NCI-H226 (cell line): Measurements from ENCODE around the gene POMT2.
A peak's percentile ranks its signal among the peaks of the same experiment; 100 is the strongest.
"Not testable (repeated sequence)": the region's sequence is repeated elsewhere in the genome, so short reads cannot be mapped to it uniquely, and the experiment has no call there.

Experiments
- DNase-seq: peaks from one replicate; pipeline ENCODE4 v3.0.0-alpha.2; 2015

The POMT2 gene, protein sequence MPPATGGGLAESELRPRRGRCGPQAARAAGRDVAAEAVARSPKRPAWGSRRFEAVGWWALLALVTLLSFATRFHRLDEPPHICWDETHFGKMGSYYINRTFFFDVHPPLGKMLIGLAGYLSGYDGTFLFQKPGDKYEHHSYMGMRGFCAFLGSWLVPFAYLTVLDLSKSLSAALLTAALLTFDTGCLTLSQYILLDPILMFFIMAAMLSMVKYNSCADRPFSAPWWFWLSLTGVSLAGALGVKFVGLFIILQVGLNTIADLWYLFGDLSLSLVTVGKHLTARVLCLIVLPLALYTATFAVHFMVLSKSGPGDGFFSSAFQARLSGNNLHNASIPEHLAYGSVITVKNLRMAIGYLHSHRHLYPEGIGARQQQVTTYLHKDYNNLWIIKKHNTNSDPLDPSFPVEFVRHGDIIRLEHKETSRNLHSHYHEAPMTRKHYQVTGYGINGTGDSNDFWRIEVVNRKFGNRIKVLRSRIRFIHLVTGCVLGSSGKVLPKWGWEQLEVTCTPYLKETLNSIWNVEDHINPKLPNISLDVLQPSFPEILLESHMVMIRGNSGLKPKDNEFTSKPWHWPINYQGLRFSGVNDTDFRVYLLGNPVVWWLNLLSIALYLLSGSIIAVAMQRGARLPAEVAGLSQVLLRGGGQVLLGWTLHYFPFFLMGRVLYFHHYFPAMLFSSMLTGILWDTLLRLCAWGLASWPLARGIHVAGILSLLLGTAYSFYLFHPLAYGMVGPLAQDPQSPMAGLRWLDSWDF

DNA sequence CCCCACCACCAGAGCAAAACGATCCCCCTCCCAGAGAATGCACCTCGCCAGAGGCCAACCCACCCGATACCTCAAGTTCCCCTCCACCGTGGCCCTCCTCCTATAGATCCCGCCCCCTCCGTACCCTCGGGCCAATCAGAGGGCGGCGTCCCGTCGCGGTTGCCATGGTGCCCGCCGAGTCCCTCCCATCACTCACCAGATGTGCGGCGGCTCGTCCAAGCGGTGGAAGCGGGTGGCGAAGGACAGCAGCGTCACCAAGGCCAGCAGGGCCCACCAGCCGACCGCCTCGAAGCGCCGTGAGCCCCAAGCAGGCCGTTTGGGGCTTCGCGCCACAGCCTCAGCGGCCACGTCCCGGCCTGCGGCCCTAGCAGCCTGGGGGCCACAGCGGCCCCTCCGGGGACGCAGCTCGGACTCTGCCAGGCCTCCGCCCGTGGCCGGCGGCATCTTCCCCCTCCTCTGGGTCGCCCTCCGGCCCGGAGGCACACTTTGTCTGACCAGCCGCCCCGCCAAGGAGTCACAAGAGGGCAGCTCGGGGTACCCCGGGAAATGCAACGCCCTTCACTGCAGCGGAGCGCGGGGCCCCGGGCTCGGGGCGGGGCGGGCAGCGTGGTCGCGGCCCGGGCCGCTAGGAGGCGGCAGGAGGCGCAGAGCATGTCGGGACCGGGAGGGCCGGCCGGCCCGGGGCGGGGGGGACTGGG is at the start of gene POMT2:
Gene POMT2 (minus strand): TSS at position 646 of the 698 bp plus-strand sequence. CDS start 202 bp downstream, at position 444.
- peak; percentile 73 for DNase-seq

DNA sequence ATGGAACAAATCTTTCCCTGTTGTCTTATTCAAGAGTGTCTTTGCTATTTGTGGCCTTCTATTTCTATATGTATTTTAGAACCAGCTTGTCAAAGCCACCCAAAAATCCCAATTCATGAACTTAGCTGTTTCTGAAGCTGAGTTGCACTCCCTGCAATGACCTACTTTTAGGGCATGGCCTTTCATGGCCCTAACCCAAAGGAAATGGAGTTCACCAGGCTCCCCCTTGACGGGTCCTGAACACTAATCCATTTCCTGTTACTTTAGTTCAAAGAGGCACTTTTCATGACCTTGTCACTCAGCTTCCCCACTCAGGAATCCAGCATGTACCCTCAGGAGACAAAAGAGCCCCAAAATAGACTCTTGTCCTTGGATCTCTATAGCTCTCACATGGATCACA is 48.6 kb upstream of the POMT2 start:
- no peak for DNase-seq

DNA sequence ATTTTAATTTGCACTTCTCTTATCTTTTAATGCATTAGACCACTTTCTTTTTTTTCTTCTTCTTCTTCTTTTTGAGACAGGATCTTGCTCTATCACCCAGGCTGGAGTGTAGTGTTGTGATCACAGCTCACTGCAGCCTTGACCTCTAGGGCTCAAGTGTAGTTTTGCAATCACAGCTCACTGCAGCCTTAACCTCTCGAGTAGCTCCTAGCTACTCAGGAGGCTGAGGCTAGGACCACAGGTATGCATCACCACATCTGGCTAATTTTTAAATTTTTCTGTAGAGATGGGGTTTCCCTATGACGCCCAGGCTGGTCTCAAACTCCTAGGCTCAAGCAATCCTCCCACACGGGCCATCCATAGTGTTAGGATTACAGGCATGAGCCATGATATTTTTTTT is 43.5 kb upstream of the POMT2 start:
- DNase-seq: no peak

DNA sequence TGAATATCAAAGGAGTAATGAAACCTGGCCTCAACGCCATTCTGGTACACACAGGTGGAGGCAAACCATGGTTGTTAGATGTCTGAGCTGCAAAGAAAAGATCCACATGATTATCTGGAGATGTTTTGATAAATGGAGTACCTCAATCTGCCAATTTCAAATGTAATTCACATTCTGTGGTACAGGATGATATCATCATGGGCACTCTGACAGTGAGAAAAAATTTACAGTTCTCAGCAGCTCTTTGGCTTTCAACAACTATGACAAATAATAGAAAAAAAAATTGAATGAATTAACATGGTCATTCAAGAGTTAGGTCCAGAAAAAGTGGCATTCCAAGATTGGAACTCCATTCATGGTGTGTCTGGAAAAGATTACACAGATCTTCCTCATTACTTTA is 38.9 kb upstream of the POMT2 start:
- DNase-seq: no peak

DNA sequence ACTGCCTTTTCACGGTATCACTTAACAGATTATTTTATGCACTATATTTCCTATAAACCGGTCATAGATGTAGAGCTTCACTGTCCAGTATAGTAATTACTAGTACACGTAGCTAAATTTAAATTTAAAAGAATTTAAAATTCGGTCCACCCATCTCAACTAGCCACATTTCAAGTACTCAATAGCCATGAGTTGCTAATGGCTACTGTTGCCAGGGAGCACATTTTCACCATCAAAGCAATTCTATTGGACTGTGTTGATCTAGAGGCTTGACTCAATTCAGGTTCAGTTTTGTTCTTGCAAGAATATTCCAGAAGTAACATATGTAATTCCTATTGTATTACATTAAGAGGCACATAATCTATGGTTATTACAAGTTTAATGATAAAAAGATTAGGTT is 36.2 kb upstream of the POMT2 start:
- DNase-seq: no peak

DNA sequence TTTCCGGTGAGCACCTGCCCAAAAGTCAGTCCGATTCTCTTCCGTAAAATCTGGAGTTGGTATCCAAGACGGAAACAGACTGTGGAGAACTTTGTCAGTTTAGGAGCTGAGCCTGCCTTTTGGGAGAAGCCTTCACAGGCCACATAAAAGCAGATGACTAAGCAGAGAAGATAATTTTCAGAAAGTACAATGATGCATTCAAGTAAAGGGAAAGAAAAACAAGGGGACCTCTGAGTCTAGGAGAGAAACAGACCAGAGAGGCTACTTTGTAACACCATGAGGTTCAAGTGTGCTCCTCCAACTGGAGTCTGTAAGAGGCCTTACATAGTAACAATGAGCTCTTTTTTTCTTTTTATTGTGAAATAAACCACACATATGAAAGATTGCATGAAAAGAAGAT is 35.1 kb upstream of the POMT2 start:
- DNase-seq: no peak

DNA sequence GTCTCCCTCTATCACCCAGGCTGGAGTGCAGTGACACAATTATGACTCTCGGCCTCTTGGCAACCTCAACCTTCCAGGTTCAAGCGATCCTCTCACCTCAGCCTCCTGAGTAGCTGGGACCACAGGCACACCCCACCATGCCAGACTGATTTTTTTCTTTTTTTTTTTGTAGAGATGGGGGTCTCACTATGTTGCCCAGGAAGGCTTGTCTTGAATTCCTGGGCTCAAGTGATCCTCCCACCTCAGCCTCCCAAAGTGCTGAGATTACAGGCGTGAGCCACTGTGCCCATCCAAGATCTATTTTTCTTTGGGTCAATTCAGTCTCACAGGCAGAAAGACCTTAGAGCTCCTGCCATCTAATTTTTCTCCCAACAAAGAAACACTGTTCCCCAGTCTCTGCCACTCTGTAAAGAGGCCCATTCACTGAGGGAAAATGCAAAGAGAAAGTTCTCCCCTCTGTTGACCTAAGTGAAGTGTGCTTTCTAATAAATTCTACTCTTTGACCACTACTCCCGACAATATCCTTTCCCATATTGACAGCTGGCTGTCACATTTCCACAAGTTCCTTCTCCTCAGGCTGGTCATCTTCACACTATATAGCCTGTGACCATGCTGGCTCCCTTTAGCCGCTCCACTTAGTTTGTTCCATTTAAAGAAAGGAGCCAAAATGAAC is 32.9 kb upstream of the POMT2 start:
- no peak for DNase-seq

DNA sequence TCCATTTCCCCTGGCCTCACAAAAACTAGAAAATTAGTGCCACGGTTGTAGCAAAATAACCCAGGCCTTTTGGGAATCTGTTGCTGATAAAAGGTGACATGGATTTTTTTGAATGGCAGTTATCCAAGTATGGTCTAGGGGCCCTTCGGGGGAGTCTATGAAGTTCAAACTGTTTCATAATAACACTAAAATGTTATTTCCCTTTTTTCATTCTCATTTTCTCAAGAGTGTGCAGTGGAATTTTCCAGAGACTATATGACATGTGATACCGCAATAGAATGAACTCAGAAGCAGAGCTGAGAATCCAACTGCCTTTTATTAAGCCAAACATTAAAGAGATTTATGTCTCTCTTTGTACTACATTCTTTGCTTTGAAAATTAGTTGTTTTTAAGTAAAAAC is 27.1 kb upstream of the POMT2 start:
- no peak for DNase-seq

DNA sequence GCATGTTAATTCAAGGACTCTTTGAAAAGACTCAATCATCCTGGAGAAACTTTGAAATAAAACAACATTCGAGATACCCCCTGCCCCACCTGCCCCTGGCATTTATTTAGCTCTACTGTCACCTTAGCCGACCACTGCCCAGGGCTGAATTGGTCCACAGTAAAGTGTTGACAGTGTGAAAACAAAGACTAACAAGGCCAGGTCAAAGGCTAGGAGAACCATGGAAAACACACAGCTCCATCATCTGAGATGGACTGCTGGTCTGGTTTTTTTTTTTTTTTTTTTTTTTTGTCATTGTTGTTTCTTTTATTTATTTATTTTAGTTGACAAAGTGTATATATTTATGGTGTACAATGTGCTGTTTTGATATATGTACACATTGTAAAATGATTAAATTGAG is 25.8 kb upstream of the POMT2 start:
- no peak for DNase-seq

DNA sequence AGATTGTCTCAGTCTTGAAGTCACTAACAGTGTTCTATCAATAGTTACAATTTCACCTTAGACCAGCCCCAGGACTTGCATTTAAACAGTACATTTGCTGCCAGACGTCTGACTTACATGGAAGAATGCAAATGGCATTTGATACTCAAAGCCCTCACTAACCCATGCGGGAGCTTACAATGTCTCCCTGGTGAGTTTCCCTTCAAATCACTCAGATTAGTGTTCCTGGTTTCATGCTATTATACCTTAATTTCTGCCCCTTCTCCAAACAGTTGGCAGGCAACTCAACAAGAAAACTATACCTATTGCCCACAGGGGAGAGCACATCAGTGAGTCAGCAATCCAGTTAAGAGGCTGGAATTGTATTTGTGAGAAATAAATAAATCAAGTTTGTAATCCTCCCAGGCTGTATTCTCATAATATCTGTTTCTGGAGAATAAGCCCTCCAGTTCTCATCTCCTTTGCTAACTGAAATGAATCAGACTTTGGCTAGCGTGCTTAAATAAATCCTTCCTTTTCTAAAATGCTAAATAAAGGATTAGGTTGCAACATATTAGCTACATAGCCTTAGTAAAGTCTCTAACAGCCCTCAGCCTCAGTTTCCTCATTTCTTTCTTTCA is 23.8 kb upstream of the POMT2 start:
- no peak for DNase-seq

DNA sequence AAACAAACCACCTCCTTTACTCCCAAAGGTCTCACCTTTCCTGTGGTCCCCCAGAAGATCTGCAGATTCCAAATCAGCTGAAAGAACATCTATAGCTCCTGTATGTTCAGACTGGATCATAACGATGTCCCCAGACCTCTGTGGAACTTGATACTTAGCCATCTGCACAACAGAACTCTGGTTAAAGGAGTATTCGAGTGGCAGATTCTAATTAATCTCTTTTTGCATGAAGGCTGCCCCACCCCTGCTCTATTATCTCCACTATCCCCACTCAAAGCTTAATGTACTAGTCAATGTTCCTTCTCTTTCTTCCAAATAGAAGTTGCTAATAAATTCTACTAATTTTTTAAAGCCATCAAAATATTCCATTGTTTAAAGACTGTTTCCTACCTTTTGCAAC is 23.0 kb upstream of the POMT2 start:
- DNase-seq: no peak

DNA sequence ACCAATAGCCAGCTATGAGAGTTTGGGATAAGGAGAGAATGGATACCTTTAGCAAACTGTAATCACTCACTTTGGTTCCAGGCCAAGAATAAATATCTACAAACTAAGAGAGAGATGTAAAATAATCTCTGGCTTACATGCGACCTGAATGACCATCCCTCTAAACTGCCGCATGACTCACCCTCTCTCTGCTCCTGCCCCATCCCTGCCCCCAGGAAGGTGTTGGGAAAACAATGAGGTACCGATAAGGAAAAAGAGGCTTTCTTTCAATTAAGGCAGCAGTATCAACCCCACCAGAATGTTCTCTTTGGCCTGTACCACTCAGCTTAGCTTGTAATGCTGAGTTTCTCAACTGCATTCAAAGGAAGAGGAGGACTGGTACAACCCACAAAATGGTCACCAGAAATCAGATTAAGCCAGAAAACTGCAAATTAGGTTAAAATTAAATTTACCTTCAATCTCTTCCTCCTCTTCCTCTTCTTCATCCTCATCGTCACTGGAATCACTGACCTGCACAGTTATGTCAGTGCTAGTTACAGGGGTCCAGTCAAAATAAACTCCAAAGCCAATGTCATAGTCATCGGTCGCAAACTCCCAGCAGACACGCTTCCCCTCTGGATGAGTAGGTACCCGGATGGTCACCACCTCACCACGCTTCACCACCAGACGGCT is 22.2 kb upstream of the POMT2 start:
- peak; percentile 13 for DNase-seq

DNA sequence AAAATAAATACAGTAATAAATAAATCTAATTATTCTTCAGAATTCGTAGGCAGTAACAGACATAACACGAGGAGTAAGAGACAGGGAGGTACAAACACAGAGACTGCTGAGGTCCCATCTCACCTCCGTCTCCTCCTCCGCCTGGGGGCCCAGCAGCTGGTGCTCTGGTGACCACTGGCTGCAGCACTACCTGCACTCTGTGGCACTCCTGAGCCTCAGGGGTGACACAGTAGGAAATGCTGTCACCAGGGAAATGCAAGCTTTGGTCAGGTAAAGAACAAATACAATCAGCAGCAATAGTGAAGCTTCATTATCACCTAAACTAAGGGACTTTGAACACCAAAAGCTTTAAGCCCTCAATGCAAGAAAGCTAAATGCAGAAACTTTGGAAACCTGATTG is 19.7 kb upstream of the POMT2 start:
- DNase-seq: no peak

DNA sequence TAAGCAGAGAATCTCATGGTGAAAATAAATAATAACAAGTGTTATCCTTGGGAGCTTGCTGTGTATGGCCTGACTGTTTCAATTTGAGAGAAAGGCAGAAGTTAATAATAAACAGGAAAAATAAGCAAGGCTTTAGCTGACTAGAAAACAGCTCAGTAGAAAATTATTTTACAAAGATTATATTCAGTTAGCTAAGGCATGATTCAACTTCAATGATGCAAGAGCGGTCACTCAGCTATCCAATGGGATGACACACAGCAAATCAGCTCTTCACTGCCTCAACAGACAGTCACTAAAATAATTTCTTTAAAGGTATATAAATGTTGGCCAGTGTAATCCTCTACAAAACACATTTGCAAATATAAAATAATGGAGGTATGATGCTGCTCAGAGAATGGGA is 18.7 kb upstream of the POMT2 start:
- no peak for DNase-seq

DNA sequence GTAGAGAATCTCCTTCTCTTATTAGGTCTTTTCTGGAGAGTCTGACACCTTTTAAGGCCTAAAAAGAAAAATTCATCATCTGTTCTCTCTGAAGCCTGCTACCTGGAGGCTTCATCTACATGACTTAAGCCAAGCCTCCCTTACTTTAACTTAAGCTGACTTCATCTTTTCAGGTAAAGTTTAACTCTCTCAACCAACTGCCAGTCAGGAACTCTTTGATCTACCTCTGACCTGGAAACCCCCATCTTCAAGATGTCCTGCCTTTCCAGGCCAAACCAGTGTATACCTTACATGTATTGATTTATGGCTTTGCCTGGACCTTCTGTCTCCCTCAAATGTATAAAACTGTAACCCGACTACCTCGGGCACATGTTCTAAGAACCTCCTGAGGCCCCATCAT is 17.6 kb upstream of the POMT2 start:
- no peak for DNase-seq

DNA sequence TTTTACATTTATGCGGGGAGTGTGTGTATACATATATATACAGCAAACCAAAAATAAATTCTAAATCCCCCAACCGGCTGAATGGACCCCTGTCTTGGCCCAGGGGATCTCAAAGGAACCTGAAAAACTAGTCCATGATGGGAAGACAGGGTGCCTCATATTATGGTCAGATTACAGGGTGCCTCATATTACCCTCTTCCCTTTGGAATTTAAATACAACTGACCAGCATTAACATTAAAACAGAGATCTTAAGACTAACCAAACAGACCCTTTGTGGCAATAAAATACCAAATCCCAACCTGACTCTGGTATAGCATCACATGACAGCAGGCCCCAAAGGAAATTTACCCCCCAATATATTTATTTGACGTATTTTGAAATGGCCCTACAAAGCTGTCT is 17.2 kb upstream of the POMT2 start:
- DNase-seq: no peak

DNA sequence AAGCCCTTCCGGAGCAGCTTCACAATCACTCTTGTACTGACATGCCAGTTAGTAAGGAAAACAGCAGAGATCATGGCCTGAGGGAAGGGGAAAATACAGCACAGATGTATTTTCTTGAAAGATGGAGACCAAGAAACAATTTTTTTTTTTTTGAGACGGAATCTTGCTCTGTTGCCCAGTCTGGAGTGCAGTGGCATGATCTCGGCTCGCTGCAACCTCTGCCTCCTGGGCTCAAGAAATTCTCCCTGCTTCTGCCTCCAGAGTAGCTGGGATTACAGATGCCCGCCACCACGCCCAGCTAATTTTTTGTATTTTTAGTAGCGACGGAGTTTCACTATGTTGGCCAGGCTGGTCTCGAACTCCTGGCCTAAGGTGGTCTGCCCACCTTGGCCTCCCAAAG is 16.6 kb upstream of the POMT2 start:
- not testable (repeated sequence) for DNase-seq

DNA sequence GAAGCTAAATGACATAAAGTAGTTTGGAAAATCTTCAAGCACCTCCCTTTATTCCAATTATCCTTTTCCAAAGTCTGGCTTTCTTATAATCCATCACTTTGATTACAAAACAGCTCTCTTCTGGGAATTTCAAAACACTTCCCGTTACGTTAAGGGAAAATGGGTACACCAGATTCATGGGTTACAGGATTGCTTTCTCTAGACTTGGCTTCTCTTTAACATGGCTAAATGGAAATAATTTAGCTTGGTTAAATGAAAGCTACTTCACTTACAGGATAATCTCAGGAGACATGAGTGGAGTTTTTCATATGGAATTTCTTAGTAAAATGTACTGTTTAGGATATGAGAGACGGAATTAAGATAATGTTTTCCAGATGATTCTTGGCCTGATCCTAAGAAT is 14.9 kb upstream of the POMT2 start:
- no peak for DNase-seq

DNA sequence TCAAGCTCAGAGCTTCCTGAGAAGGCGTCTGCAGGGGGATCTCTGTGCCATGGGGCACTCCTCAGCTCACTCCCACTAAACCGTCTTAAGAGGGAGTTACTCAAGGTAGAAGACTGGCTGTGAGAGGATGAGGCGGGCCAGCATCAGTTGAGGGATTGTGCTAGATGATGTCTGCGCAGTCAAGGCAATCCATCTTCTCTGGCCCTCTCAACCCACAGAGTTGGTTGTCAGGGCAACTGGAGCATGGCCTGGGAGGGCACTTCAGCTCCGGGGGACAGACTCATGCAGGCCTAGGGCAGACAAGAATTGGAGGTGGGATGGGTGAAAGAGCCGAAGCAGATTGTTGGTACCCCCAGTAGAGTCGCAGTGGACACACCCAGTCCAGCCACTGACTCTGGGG is 9.2 kb upstream of the POMT2 start:
- DNase-seq: no peak

DNA sequence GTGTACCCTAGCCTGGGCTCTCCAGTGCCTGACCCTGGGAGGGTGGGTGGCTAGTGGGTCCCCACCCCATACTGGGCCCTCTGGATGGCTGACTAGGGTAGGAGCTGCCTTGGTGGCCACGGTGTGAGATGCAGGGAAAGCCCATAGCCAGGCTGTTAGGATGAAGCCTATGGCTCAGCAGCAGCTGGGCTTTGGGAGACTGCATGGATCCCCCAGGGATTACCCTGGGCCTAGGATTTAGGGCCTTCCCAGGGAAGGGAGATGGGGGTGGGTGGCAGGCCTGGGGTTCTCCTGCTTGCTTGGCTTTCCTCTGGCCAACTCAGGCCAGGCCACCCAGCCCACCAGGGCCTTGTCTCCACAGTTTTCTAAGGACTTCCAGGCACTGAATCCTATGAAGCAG is 6.4 kb upstream of the POMT2 start:
- DNase-seq: no peak

DNA sequence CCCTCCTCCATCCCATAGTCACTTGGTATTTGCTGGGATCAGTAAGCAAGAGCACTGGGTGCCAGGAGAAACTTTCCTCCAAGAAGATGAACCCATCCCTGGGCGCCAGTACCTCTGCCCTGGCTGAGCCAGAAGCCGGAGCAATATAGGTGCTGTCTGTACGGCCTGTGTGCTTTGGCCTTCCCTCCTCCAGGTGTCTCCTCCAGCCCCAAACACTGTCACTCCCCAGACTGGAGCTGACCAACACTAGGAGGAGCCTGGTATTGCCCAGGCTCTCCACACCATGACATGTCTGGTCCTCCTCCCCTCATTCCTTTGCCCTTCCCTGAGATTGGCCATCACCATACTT is 5.0 kb upstream of the POMT2 start:
- DNase-seq: no peak
